ENCODE results near the gene CGRRF1. TPM values are rescaled to one million over a fixed set of nuclear protein-coding genes. Genes with fewer than 3 reads are reported as not detected.

Gene CGRRF1
- total and polyA plus RNA-seq, 2 of the 13 experiments (the other 11 are each of a cell fraction or from before 2014, with no cell fraction given), result 16.8 to 18.2 TPM

DNA sequence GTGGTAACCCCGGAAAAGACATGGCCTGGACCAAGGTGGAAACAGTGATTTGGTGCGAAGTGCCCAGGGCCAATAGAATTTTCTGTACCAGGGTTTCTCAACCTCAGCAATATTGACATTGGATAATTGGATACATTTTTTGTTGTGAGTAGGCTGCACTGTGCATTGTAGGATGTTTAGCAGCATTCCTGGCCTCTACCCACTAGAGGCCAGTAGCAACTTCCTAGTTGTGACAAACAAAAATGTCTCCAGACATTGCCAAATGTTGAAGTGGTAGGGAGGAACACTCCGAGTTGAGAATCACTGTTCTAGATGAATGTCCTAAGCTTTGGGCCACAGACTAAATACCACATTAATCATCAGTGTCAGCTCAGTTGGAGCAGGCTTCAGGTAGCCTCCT is 6.2 kb upstream of the CGRRF1 start (continued):
- TF ChIP-seq SP1 (IDR thresholded peaks at IDR 0.05) (no peak), SP1 (CRISPR knock-in tag; IDR thresholded peaks at IDR 0.05) (no peak), ZNF224 (CRISPR knock-in tag; IDR thresholded peaks at IDR 0.05) (no peak), CCDC6 (CRISPR knock-in tag; IDR thresholded peaks at IDR 0.05) (no peak), TAF15 (IDR thresholded peaks at IDR 0.05; ENCODE audit: low read depth, low read length, poor library complexity, severe bottlenecking) (no peak), IKZF1 (IDR thresholded peaks at IDR 0.05) (no peak), AKNA (CRISPR knock-in tag; IDR thresholded peaks at IDR 0.05; ENCODE audit: borderline replicate concordance) (no peak), GMEB2 (CRISPR knock-in tag; IDR thresholded peaks at IDR 0.05; ENCODE audit: low read depth) (no peak), CEBPG (CRISPR knock-in tag; IDR thresholded peaks at IDR 0.05) (peak; percentile 44; the same call in 1 of the 2 replicates), TEAD2 (CRISPR knock-in tag; IDR thresholded peaks at IDR 0.05) (no peak), ZNF546 (CRISPR knock-in tag; conservative IDR thresholded peaks at IDR 0.05) (no peak), MIXL1 (CRISPR knock-in tag; IDR thresholded peaks at IDR 0.05) (0 out of 2 replicates have a peak, but pooled peaks have one; percentile 10), ZBTB43 (CRISPR knock-in tag; conservative IDR thresholded peaks at IDR 0.05) (no peak), ZNF776 (CRISPR knock-in tag; IDR thresholded peaks at IDR 0.05) (no peak), KAT8 (CRISPR knock-in tag; IDR thresholded peaks at IDR 0.05) (no peak), TOE1 (CRISPR knock-in tag; IDR thresholded peaks at IDR 0.05) (no peak), CBFB (CRISPR knock-in tag; IDR thresholded peaks at IDR 0.05) (no peak), MIER3 (CRISPR knock-in tag; IDR thresholded peaks at IDR 0.05; ENCODE audit: borderline replicate concordance) (no peak), KDM5A (IDR thresholded peaks at IDR 0.05; ENCODE audit: borderline replicate concordance, low read length) (no peak), PRMT3 (CRISPR knock-in tag; IDR thresholded peaks at IDR 0.05; ENCODE audit: borderline replicate concordance, low read depth) (no peak)
- TF ChIP-seq, protein P1, sequence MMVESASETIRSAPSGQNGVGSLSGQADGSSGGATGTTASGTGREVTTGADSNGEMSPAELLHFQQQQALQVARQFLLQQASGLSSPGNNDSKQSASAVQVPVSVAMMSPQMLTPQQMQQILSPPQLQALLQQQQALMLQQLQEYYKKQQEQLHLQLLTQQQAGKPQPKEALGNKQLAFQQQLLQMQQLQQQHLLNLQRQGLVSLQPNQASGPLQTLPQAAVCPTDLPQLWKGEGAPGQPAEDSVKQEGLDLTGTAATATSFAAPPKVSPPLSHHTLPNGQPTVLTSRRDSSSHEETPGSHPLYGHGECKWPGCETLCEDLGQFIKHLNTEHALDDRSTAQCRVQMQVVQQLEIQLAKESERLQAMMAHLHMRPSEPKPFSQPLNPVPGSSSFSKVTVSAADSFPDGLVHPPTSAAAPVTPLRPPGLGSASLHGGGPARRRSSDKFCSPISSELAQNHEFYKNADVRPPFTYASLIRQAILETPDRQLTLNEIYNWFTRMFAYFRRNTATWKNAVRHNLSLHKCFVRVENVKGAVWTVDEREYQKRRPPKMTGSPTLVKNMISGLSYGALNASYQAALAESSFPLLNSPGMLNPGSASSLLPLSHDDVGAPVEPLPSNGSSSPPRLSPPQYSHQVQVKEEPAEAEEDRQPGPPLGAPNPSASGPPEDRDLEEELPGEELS (CRISPR knock-in tag; IDR thresholded peaks at IDR 0.05), result no peak
- TF ChIP-seq, protein P2, sequence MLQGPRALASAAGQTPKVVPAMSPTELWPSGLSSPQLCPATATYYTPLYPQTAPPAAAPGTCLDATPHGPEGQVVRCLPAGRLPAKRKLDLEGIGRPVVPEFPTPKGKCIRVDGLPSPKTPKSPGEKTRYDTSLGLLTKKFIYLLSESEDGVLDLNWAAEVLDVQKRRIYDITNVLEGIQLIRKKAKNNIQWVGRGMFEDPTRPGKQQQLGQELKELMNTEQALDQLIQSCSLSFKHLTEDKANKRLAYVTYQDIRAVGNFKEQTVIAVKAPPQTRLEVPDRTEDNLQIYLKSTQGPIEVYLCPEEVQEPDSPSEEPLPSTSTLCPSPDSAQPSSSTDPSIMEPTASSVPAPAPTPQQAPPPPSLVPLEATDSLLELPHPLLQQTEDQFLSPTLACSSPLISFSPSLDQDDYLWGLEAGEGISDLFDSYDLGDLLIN (CRISPR knock-in tag; IDR thresholded peaks at IDR 0.05; ENCODE audit: borderline replicate concordance), result no peak

All from HepG2 (cell line).